ENCODE data around the gene KCND1. TPM values are rescaled to one million over a fixed set of nuclear protein-coding genes. Genes with fewer than 3 reads are reported as not detected.

KCND1 gene
- total RNA-seq, 3 donors from 2014 or later = 0.66 to 1.2 (median 0.96) TPM

DNA sequence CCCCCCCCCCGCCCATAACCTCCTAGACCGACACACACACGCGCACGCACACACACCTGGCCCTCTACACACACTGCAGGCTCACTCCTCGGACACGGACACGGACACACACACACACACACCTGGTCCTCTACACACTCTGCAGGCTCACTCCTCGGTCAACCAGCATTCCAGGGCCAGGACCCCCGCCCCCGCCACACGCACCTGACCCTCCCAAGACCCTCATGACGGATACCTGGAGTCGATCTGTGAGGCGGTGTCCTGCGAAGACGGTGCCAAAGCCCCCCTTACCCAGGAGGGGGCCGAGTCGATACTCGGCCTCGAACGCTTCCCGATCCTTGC is 53.4 kb downstream of the KCND1 start:
- H3K4me1 ChIP-seq = no peaks in the 10 kb centered on the region
- H3K4me3 ChIP-seq = peak overlapping the region; percentile 52 to 78 (median 59)
- H3K36me3 ChIP-seq = no peaks in the 10 kb centered on the region
- peak overlapping the region; percentile 74 to 89 for H3K27ac ChIP-seq
- intact Hi-C loops (cut with DNase I; ENCODE audit: low total_unique reads) = no loop called here
- no peak for DNase-seq (ENCODE audit: low spot score in 2 of 2)
- peaks cover 0 to 30% of the 10 kb centered on the region in 2 donors for H3K27me3 ChIP-seq
- TF ChIP-seq POLR2A (IDR thresholded peaks at IDR 0.05) (no peak), POLR2AphosphoS5 (IDR thresholded peaks at IDR 0.05) (no peak)
- TF ChIP-seq, protein P1, sequence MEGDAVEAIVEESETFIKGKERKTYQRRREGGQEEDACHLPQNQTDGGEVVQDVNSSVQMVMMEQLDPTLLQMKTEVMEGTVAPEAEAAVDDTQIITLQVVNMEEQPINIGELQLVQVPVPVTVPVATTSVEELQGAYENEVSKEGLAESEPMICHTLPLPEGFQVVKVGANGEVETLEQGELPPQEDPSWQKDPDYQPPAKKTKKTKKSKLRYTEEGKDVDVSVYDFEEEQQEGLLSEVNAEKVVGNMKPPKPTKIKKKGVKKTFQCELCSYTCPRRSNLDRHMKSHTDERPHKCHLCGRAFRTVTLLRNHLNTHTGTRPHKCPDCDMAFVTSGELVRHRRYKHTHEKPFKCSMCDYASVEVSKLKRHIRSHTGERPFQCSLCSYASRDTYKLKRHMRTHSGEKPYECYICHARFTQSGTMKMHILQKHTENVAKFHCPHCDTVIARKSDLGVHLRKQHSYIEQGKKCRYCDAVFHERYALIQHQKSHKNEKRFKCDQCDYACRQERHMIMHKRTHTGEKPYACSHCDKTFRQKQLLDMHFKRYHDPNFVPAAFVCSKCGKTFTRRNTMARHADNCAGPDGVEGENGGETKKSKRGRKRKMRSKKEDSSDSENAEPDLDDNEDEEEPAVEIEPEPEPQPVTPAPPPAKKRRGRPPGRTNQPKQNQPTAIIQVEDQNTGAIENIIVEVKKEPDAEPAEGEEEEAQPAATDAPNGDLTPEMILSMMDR (IDR thresholded peaks at IDR 0.05) = no peak
- H3K9me3 ChIP-seq = no peaks in the 10 kb centered on the region

DNA sequence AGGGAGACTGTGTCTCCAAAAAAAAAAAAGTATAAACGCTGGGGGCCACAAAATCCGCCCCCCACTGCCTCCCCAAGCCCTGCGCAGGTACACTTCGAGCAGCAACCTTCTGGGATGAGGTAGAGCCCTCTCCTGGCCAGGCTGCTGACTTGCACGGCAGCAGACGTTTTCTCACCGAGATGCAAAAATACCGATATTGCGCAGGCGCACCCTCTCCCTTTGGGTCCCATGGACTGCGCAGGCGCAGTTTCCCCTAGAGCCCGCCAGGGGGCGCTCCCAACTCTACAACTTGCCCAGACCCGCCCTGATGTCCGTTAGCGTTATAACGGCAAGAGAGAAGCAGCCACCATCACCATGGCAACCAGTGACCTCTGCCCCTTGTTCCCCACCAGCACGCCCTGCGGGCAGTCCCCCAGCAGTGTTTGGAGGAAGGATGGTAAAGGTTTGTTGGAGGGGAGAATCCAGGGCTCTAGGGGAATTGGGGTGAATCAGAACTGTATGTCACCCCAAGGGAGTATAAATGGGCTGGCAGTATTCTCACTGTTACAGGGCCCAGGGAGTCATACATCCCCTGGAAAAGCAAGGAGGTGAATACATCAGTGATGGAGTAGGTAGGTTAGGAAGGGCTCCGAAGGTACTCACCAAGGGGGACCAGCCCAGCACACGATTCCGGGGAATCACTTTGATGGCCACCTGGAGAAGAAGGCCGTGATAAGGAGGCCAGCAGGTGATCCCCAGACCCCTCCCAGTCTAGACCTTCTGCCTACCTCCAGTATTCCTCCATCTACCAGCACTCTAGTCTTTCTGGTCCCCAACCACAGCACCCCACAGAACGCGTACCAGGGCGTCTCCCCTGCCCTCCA is 54.3 kb downstream of the KCND1 start:
- peaks cover 0 to 26% of the 10 kb centered on the region in 2 donors for H3K27me3 ChIP-seq
- H3K36me3 ChIP-seq = no peaks in the 10 kb centered on the region
- H3K4me1 ChIP-seq = no peaks in the 10 kb centered on the region
- DNase-seq (ENCODE audit: low spot score in 2 of 2) = peak; percentile 83 to 86
- H3K4me3 ChIP-seq = peak overlapping the region in 2 of 3 donors; percentile 59 to 78
- TF ChIP-seq, protein P1 (IDR thresholded peaks at IDR 0.05) = peak; percentile 76 to 93 (median 85)
- no peak for TF ChIP-seq POLR2A (IDR thresholded peaks at IDR 0.05)
- peak in 2 of 3 donors; percentile 15 to 16 for TF ChIP-seq POLR2AphosphoS5 (IDR thresholded peaks at IDR 0.05)
- H3K9me3 ChIP-seq = no peaks in the 10 kb centered on the region
- H3K27ac ChIP-seq = peak overlapping the region; percentile 74 to 89
- intact Hi-C loops (cut with DNase I; ENCODE audit: low total_unique reads) = no loop called here

DNA sequence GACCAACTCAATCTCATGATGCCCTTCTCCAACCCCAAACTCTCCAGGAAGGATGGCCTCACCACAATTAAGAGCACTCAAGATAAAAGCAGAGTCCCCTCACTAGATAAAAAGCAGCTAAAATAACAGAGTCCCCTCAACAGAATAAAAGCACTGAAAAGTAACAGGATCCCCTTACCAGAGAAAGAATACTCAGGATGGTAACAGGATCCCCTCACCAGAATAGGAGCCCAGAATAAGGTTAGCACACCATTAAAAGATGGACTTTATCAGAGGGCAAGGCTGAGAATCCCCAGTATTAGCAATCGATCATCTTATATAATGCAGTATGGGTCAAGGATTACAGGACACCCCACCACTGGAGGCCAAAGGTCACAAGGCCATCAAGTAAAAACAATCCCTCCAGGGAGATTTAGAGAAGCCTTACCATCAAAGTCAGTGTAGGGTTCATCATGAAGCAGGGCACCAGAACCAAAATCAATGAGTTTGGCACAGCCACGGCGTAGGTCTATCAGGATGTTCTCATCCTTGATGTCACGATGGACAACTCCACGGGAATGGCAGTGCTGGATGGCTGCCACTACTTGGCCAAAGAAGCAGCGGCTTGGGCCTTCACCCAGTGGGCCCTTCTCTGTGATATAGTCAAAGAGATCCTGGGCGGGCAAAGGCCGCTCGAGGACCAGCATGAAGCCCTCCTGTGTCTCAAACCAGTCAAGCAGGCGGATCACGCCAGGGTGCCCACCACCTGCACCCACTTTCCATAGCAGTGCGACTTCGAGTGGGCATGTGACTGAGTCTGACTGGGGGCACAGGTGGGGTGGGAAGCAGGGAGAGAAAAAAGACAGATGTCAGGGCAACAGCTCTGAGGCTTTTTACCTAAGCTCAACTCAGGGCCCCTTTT is 56.8 kb downstream of the KCND1 start:
- intact Hi-C loops (cut with DNase I; ENCODE audit: low total_unique reads) = no loop called here
- DNase-seq (ENCODE audit: low spot score in 2 of 2) = no peak
- no peak for TF ChIP-seq POLR2A (IDR thresholded peaks at IDR 0.05)
- TF ChIP-seq, protein P1 (IDR thresholded peaks at IDR 0.05) = no peak
- TF ChIP-seq POLR2AphosphoS5 (IDR thresholded peaks at IDR 0.05) = no peak
- Histone ChIP-seq H3K4me1 (no peaks in the 10 kb centered on the region), H3K27me3 (peaks cover 0 to 18% of the 10 kb centered on the region in 2 donors), H3K27ac (no peak overlapping the region), H3K4me3 (no peak overlapping the region), H3K36me3 (no peaks in the 10 kb centered on the region), H3K9me3 (no peaks in the 10 kb centered on the region)

DNA sequence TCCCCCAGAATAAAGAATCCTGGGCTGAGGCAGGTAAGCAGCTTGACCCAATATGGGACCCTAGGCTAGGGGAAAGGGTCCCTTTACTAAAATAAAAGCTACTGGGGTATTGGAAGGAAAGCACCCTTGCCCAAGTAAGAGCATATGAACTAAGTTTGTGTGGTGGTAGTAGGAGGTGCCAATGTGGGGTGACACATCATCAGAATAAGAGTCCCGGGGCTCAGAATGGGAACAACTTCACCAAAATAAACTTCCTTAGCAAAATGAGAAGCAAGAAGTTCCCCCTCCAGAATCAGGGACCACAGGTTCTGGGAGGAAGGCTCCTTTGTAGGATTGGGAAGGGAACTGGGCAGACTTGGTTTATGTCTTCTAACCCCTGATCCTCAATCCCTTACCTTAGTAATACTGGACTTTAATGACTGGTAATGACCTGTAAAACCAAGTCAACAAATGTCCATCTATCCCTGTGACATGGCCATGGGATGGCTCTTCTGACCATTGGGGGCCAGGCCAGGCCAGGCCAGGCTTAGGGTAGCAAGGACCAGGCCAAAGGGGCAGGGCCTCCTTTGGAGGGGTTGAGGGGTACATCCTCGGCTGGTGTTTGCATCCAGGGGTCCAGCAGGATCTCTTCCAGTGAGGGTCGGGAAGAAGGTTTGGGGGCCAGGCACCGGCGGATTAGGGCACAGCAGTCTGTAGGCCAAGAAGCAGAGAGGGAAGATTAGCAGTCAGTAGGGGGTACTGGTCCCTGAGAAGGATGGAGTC is 57.9 kb downstream of the KCND1 start:
- TF ChIP-seq POLR2AphosphoS5 (IDR thresholded peaks at IDR 0.05) = no peak
- TF ChIP-seq, protein P1 (IDR thresholded peaks at IDR 0.05) = no peak
- H3K36me3 ChIP-seq = no peaks in the 10 kb centered on the region
- intact Hi-C loops (cut with DNase I; ENCODE audit: low total_unique reads) = no loop called here
- no peaks in the 10 kb centered on the region for H3K9me3 ChIP-seq
- peaks cover 0 to 16% of the 10 kb centered on the region in 2 donors for H3K27me3 ChIP-seq
- H3K4me3 ChIP-seq = no peak overlapping the region
- no peaks in the 10 kb centered on the region for H3K4me1 ChIP-seq
- DNase-seq (ENCODE audit: low spot score in 2 of 2) = no peak
- no peak overlapping the region for H3K27ac ChIP-seq

Data from breast epithelium (tissue), 4 donors.